Activated T-cell treated with anti-CD3 and anti-CD28 coated beads for 48 hours (primary cell): ENCODE results near the gene MADCAM1.

Experiments used
- DNase-seq: peaks from one replicate; pipeline ENCODE4 v3.0.0-alpha.2; 2020; ENCODE audit warnings: low read depth

The MADCAM1 gene

DNA sequence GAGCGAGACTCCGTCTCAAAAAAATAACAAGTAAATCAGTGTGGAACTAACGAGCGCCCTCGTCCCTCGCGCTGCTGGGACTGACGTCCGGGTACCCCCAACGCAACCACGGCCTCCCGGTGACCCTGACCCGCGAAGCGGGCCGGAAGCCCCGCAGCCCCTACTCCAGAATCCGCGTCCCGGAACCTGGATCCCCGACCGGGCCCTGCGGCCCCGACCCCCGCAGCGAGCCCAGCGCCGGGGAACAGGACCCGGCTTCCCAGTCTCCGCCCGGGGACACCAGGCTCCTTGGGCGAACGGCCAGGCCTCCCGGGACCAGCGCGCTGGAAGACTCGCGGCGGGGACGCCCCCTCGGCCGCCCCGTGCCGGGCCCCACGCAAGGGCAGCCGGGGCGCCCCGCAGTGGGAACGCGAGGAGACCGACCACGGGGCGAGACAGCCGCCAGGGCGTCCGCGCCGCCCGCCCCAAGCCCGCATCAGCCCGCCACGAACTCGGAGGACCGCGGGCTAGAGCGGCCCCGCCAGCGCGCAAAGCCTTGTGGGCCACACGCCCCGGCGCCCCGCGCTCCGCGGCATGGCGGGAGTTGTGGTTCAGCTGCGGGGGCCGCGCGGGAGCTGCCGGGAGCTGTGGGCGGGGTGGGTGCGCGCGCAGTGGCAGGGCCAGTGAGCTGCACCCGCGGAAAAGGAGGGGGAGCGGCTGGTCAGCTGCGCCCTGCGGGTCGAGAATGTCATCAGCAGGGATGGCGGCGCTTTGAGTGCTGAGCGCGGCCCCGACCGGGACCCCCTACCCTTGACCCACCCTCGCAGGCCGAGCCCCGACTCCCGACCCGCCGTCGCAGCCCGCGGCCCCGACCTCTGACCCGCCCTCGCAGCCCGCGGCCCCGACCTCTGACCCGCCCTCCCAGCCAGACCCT, 7.5 kb upstream of the MADCAM1 start:
- peak; percentile 94 for DNase-seq

DNA sequence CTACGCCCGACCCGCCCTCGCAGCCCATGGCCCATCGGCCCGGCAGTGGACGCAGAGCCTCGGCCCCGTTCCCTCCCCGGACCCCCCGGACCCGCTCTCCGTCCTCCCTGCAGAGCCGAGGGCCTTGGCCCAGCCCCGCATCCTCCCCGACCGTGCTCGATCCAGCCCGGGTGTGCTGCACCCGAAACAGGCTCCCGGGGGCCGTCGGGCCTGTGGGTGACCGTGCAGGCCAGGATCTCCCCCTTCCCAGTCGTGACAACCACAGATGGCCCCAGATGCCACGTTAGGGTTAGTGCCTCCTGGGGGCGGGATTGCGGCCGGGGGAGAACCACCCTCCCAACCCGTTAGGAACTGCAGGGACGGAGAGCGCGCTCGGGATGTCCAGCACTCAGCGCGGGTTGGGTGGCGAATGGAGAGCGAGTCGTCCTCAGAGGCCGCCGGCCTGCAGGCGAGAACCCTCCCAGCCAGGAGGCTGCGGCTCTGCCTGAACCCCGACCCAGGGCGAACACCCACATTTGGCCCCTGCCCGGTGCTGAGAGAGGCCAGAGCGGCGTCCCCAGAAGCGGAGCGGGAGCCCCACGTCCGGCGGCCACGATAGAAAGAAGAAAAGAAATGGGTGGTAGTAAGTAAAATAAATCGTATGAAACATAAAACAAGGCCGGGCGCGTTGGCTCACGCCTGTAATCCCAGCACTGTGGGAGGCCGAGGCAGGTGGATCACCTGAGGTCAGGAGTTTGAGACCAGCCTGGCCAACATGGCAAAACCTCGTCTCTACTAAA, 6.7 kb upstream of the MADCAM1 start:
- DNase-seq: no peak

DNA sequence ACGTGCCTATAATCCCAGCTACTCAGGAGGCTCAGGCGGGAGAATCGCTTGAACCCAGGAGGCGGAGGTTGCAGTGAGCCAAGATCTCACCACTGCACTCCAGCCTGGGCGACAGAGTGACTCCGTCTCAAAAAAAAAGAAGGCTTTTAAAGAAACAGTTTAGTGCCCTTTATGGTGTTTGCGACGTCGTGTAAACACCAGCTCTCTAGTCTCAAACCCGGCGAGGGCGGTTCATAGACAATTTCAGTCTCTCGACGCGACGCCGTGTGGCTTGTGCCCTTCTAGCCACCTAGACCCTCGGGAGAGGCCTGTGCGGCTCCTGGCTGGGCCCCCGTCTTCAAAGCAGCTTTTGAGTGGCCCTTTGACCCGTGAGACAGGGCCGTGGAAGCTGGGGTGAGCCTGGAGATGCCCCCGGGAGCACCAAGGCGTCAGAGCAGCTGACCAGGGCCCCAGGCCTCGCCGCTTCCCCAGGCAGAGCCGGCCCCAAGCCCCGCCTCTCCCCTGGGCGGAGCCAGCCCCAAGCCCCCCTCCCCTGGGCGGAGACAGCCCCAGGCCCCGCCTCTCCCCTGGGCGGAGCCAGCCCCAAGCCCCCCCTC, 5.0 kb upstream of the MADCAM1 start:
- no peak for DNase-seq

DNA sequence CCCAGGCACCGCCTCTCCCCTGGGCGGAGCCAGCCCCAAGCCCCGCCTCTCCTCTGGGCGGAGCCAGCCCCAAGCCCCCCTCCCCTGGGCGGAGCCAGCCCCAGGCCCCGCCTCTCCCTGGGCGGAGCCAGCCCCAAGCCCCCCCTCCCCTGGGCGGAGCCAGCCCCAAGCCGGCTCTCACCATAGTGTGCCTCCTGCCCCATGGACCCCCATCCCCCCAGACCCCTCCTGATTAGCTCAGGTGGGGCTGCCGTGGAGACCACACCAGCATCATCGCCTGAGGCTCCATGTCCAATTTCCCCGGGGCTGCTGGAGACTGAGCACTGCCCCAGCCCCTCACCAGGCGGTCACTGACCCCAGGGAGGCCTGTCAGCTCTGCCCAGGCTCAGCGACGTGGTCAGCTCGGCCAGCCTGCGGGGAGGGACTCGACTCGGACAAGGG, 4.2 kb upstream of the MADCAM1 start:
- no peak for DNase-seq

DNA sequence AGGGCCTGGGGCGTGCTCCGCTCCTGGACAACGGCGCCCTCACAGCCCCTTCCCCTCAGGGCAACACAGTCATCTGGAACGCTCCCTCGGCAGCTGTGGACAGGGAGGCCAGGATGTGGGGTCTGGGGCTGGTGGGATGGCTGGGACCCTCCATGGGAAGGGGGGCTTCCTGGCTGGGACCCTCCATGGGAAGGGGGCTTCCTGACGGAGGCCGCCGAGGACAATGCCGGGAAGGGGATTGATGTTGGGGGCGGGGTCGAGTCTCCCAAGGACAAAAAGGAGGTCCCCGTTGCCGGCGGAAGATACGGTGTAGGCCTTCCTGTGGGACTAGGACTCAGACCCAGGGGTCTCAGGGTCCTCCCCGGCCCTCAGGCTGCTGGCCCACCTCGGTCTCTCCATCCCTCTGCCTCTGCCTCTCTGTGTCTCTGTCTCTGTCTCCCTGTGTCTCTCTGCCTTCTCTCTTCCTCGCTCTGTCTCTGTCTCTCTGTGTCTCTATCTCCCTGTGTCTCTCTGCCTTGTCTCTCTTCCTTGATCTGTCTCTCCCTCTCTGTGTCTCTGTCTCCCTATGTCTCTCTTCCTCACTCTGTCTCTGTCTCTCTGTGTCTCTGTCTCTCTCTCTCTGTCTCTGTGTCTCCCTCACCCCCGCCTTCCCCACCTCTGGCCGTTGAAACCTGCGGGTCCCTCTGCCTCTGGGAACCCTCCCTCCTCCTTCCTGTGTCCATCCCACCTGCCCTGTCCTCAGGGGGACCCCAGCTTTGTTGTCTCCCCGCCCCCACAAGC, 2.7 kb upstream of the MADCAM1 start:
- DNase-seq: no peak

DNA sequence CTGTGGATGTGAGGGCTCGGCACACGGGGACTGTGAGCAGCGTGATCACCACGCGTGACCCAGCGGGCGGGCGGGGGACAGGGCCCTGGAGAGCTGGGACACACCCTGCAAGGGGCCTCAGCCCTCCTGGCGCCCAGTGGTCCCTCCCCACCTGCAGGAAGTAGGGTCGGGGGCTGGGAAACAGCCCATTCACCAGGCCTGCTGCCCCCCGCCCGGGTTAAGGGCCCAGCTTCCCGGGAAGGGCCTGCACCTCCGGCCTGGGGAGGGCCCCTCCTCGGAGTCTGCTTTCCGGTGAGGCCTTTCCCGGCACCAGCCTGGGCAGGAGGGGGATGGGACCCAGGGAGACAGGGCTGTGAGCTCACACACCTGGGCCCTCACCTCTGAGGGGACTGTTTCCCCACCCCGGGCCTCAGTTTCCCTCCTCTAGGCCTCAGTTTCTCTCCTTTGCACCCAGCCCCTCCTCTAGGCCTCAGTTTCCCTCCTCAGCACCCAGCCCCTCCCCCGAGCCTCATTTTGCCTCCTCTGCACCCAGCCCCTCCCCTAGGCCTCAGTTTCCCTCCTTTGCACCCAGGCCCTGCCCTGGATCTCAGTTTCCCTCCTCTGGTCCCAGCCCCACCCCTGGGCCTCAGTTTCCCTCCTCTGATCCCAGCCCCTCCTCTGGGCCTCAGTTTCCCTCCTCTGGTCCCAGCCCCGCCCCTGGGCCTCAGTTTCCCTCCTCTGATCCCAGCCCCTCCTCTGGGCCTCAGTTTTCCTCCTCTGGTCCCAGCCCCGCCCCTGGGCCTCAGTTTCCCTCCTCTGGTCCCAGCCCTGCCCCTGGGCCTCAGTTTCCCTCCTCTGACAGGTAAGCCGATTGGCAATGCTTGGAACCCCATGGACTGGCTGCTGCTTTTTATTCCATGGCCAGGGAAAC, 1.9 kb upstream of the MADCAM1 start:
- DNase-seq: no peak

DNA sequence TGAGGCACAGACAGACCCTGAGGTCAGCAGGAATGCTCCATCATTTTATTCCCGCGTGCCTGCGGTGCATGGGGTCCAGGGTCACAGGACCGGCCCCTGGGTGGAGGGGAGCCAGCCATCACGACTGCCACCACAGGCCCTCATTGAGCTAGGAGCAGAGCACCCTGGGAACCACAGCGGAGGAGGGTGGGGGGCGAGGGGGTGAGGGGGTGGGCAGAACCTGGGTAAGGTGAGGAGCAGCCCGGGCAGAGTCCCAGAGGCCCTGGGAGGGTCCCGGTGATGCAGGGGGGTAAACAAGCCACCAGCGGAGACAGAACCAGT, 1.2 kb upstream of the MADCAM1 start:
- no peak for DNase-seq

DNA sequence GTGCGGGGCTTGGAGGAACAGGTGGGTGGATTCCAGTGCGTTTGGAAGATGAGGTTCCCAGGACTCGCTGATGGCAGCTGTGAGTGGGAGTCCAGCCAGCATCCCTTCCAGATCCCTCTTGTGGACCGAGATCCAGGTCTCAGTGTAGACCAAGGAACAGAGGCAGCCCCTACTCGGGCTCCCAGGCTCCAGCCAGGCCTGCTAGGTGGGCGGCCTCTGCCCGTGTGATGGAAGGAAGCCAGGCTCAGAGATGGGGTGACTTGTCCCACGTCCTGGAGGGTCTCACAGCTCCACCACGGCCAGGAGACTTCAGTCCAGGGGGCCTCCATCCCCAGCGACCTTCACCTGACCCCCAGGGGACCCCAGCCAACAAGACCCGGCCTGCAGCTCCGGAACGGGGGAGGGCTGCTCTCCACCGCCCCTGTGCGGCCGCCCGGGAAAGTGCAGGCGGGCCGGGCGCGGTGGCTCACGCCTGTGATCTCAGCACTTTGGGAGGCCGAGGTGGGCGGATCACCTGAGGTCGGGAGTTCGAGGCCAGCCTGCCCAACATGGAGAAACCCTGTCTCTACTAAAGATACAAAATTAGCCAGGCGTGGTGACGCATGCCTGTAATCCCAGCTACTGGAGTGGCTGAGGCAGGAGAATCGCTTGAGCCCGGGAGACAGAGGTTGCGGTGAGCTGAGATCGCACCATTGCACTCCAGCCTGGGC, 729 bp upstream of the MADCAM1 start:
- DNase-seq: peak; percentile 73

DNA sequence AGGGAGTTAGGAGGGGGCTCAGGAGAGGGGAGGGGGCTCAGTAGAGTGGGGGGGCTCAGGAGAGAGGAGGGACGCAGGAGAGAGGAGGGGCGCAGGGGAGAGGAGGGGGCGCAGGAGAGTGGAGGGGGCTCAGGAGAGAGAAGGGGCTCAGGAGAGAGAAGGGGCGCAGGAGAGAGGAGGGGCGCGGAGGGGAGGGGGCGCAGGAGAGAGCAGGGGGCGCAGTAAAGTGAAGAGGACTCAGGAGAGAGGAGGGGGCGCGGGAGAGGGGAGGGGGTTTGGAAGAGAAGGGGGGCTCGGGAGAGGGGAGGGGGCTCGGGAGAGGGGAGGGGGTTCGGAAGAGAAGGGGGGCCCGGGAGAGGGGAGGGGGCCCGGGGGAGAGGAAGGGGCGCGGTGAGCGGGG, 700 bp downstream of the MADCAM1 start:
- DNase-seq: no peak

DNA sequence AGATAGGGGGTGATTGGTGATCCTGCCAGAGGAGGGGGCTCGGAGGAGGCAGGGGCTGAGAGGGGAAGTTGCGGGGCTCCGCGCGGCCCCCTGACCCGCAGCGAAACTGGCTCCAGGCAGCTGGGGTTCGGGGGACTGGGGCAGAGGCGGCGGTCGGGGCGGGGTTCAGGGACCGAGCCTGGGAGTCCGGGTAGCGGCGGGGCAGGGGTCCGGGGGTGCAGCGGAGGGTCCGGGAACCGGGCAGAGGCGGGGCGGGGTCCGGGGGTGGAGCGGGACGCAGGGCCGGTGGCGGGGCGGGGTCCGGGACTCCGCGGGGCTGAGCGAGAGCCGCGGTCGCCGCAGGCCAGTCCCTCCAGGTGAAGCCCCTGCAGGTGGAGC, 1.2 kb downstream of the MADCAM1 start:
- DNase-seq: no peak

DNA sequence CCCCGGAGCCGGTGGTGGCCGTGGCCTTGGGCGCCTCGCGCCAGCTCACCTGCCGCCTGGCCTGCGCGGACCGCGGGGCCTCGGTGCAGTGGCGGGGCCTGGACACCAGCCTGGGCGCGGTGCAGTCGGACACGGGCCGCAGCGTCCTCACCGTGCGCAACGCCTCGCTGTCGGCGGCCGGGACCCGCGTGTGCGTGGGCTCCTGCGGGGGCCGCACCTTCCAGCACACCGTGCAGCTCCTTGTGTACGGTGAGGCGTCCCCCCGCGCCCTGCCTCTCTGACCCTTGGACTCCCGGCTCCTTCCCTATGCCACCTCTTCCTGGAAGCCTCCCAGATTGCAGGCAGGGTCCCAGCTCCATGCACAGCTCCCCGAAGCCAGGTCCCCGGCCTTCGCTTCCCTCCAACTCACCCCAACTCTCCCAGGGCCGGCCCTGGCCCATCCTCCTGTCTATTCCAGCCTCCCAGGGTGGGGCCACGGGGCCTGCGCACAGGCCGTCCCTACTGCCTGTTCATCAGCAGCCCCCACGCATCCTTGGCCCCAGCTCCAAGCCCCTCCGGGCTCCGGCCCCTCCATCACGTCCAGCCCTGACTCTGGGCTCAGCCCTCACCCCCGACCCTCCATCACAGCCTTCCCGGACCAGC, 1.7 kb downstream of the MADCAM1 start:
- DNase-seq: no peak

DNA sequence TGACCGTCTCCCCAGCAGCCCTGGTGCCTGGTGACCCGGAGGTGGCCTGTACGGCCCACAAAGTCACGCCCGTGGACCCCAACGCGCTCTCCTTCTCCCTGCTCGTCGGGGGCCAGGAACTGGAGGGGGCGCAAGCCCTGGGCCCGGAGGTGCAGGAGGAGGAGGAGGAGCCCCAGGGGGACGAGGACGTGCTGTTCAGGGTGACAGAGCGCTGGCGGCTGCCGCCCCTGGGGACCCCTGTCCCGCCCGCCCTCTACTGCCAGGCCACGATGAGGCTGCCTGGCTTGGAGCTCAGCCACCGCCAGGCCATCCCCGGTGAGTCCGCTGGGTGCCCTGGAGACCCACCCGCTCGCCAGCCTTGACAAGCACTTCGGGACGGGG, 2.2 kb downstream of the MADCAM1 start:
- DNase-seq: no peak

DNA sequence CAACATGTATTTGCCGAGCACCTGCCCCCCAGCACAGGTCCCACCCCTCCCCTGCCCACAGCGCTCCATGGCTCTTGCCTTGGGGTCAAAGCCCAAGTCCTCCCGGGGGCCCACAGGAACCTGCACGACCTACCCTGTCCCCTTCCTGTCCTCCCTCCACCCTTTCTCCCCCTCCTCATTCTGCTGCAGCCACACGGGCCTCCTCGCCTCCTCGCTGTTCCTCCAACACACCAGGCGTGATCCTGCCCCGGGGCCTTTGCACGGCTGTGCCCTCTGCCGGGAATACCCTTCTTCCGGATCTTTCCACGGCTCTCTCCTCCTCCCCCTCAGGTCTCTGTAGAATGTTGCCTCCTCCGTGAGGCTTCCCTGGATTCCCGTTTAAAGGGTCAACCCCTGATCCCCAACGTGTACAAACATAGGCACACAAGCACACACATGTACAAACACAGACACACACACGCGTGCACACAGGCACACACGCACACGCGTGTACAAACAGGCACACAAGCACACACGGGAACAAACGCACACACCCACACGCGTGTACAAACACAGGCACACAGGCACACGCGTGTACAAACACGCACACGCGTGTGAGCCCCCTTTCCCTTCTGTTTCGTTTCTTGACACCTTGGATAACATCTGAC, 2.8 kb downstream of the MADCAM1 start:
- DNase-seq: no peak

DNA sequence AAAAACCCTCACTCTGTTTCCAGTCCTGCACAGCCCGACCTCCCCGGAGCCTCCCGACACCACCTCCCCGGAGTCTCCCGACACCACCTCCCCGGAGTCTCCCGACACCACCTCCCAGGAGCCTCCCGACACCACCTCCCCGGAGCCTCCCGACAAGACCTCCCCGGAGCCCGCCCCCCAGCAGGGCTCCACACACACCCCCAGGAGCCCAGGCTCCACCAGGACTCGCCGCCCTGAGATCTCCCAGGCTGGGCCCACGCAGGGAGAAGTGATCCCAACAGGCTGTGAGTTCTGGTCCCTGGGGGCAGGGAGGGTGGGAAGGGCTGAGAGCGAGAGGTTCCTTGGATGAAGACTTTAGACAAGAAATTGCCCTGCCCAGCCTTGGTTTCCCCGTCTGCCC, 5.4 kb downstream of the MADCAM1 start:
- DNase-seq: no peak

DNA sequence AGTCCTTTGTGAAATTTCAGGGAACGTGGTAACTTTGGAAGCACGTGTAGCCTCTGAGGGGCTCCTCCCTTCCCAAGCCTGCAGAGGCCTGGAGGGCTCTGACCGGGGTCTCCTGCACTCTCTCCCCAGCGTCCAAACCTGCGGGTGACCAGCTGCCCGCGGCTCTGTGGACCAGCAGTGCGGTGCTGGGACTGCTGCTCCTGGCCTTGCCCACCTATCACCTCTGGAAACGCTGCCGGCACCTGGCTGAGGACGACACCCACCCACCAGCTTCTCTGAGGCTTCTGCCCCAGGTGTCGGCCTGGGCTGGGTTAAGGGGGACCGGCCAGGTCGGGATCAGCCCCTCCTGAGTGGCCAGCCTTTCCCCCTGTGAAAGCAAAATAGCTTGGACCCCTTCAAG, 8.3 kb downstream of the MADCAM1 start:
- no peak for DNase-seq

DNA sequence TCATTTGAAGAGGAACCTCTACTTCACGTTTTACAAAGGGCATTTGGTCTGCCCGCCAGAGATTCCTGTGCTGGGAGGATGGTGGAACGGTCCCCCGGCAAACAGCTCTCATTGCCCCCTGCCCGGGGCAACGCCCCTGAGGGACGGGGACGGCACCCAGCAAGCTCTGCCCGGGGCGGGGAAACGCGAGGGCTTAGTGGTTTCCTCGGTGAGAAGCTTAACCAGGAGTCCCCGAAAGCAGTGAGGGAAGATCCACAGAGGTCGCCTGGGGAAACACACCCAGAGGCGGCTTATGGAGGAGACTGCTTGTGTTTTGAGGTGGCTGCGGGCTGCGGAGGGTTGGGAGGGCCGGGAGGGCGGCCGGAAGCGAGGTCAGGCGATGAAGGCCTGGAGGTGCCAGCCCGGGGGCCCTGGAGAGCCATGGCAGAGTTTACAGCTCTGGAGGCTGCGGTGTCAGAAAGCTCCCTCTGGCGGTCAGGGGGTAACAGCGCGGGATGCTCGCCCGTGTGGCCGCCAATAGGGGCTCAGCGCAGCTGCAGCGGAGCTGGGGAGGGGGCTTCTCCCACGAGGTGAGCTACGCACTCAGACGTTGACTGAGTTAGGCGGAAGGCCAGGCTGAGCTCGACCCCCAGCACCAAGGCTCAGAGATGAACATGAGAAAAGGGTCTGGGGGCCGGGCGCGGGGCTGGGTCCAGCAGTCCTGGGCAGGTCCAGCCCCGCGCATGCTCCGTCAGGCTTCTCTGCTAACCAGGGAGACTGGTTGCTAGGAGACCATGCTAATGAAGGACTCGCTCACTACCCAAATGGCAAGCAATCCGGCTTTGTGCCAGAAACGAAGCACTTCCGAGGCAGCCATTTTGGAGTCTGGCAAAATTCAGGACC, 10.4 kb downstream of the MADCAM1 start:
- DNase-seq: peak; percentile 86

DNA sequence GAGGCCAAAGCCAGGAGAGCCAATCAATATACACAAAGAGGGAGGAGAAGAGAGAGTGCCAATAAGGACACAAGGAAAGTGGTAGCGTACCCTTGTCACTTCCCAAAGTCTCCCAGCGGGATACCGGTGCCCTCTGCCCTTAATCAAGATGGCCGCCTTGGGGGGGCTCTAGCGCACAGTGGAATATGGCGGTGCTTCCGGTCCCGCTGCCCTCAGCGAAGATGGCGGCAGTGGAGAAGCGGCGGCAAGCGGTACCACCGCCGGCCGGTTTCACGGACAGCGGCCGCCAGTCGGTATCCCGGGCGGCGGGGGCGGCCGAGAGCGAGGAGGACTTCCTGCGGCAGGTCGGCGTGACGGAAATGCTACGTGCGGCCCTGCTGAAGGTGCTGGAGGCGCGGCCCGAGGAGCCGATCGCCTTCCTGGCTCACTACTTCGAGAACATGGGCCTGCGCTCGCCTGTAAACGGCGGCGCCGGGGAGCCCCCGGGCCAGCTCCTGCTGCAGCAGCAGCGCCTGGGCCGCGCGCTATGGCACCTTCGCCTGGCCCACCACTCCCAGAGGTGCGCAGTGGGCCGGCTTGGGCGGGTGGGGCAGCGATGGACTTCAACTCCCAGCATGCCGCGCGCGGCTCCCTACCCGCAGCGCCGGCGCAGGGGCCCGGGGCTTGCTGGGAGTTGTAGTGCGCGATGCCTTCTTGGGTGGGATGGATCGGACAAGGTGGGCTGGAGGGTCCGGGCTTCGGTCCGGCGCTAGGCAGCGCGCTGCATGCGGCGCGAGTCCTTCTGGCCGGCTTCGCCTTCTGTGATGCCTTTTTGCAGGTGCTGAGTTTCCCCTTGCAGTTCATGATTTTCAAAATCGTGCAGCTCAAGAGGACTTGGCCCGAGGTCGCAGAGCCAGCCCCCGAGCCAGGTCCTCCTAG, 11.3 kb downstream of the MADCAM1 start, which contains the start of gene TPGS1:
Gene TPGS1, plus strand, starts transcription at position 212 of the 918 bp plus-strand sequence. Its CDS starts 10 bp downstream, at position 222.
- peak; percentile 81 for DNase-seq
